K562 (cell line): ENCODE results near the gene TRUB2. TPM values are rescaled to one million over a fixed set of nuclear protein-coding genes. Genes with fewer than 3 reads are reported as not detected.

ENCODE experiments used
- CBX8 ChIP-seq: fragments of 200-600 bp; sonication (generic); IDR thresholded peaks from 2 replicates; pipeline ENCODE4 v1.6.1; 2012; ENCODE audit warnings: borderline replicate concordance, mixed run types, low read depth, mild to moderate bottlenecking, moderate library complexity, mixed read lengths, low read length, control low read depth, inconsistent platforms; ENCODE audit not compliant: poor library complexity, severe bottlenecking; ENCODE audit errors: extremely low read depth
- DMBX1 ChIP-seq: fragments of 250-450 bp; sonication (Bioruptor Pico); IDR thresholded peaks from 2 replicates; pipeline ENCODE4 v1.8.0; 2022; ENCODE audit warnings: inconsistent platforms, mild to moderate bottlenecking, moderate library complexity, borderline replicate concordance
- GABPB1 ChIP-seq: sonication (generic); formaldehyde crosslinking; IDR thresholded peaks from 2 replicates; pipeline ENCODE4 v1.8.0; 2022; ENCODE audit warnings: mild to moderate bottlenecking, missing genetic modification reagents
- GTF2A2 ChIP-seq: IDR thresholded peaks from 2 replicates; pipeline ENCODE4 v1.6.1; 2016; ENCODE audit warnings: mild to moderate bottlenecking, missing genetic modification characterization, missing compliant biosample characterization
- HDAC1 ChIP-seq, 2 experiments: fragments of 450-650 bp; IDR thresholded peaks; 2 replicates each; pipeline ENCODE4 v1.6.1; 2016 to 2017; ENCODE audit warnings: inconsistent platforms in 1 of 2, mild to moderate bottlenecking in 1 of 2, moderate library complexity in 1 of 2
- HIVEP1 ChIP-seq: fragments of 250-450 bp; sonication (Bioruptor Pico); IDR thresholded peaks from 2 replicates; pipeline ENCODE4 v1.4.0; 2020; ENCODE audit warnings: mild to moderate bottlenecking
- HMGXB4 ChIP-seq: sonication (generic); formaldehyde crosslinking; IDR thresholded peaks from 2 replicates; pipeline ENCODE4 v1.8.1; 2023; ENCODE audit warnings: mild to moderate bottlenecking, missing genetic modification reagents
- MAZ ChIP-seq, 2 experiments: fragments of 450-650 bp in 1 of 2; sonication (generic) in 1 of 2; formaldehyde crosslinking; IDR thresholded peaks in 1 of 2; conservative IDR thresholded peaks in 1 of 2; 2 replicates each; pipeline versions ENCODE4 v1.4.0 to v1.5.0; 2020; ENCODE audit warnings: mild to moderate bottlenecking in 1 of 2, missing genetic modification reagents in 1 of 2
- MTA3 ChIP-seq: fragments of 450-650 bp; formaldehyde crosslinking; IDR thresholded peaks from 2 replicates; pipeline ENCODE4 v1.6.1; 2017; ENCODE audit warnings: mild to moderate bottlenecking, borderline replicate concordance
- NBN ChIP-seq: fragments of 450-650 bp; IDR thresholded peaks from 2 replicates; pipeline ENCODE4 v1.6.1; 2016; ENCODE audit warnings: low read depth, mild to moderate bottlenecking
- PHB2 ChIP-seq: fragments of 450-650 bp; IDR thresholded peaks from 2 replicates; pipeline ENCODE4 v1.6.1; 2017; ENCODE audit warnings: low read depth
- POLR3A ChIP-seq: IDR thresholded peaks from 2 replicates; pipeline ENCODE4 v1.6.1; 2011; ENCODE audit warnings: borderline replicate concordance, mild to moderate bottlenecking, moderate library complexity; ENCODE audit not compliant: insufficient read length, insufficient read depth; ENCODE audit errors: extremely low read depth
- RBBP5 ChIP-seq: fragments of 200-600 bp; sonication (generic); IDR thresholded peaks from 2 replicates; pipeline ENCODE4 v1.6.1; 2012; ENCODE audit warnings: borderline replicate concordance, mild to moderate bottlenecking, low read length, control low read depth, inconsistent platforms; ENCODE audit not compliant: insufficient read depth, poor library complexity, severe bottlenecking
- RUNX1 ChIP-seq: sonication (generic); IDR thresholded peaks from 2 replicates; pipeline ENCODE4 v1.6.1; 2016; ENCODE audit warnings: antibody characterized with exemption, low read depth
- SMAD3 ChIP-seq: fragments of 450-650 bp; formaldehyde crosslinking; conservative IDR thresholded peaks from 2 replicates; pipeline ENCODE4 v1.4.0; 2020; ENCODE audit warnings: mild to moderate bottlenecking
- TARDBP ChIP-seq: fragments of 450-650 bp; IDR thresholded peaks from 2 replicates; pipeline ENCODE4 v1.6.1; 2016
- ZNF224 ChIP-seq: sonication (generic); formaldehyde crosslinking; IDR thresholded peaks from 2 replicates; pipeline ENCODE4 v1.8.0; 2022; ENCODE audit warnings: mild to moderate bottlenecking, missing genetic modification reagents
- ZNF253 ChIP-seq: fragments of 250-450 bp; sonication (Bioruptor Pico); conservative IDR thresholded peaks from 2 replicates; pipeline ENCODE4 v1.6.1; 2021; ENCODE audit warnings: mild to moderate bottlenecking
- polyA plus RNA-seq, 8 experiments: library from polyadenylated mRNA; depleted of rRNA in 4 of 8; stranded (reverse) in 5 of 8; unstranded in 3 of 8; fragments of >200 nt; fragmentation: Nextera tagmentation in 2 of 8; fragmentation: Illumina TruSeq in 1 of 8; extraction: Ambion mirVana in 2 of 8; extraction: Trizol in 1 of 8; gene quantifications; 2 replicates each; pipeline versions ENCODE4 v1.2.1 to v1.2.3, GENCODE V29; 2011 to 2014; ENCODE audit warnings: inconsistent platforms in 1 of 8, missing spikeins in 1 of 8
- total RNA-seq, 7 experiments: library from RNA; depleted of rRNA in 6 of 7; stranded (reverse); fragments of >200 nt in 6 of 7; fragmentation: Illumina TruSeq in 2 of 7; extraction: Trizol in 2 of 7; gene quantifications; 2 replicates each; pipeline versions ENCODE4 v1.2.1 to v1.2.3, GENCODE V29; 2011 to 2021; ENCODE audit warnings: low replicate concordance in 1 of 7
- TF ChIP-seq, protein P1 (sequence below): fragments of 450-650 bp; formaldehyde crosslinking; conservative IDR thresholded peaks from 2 replicates; pipeline ENCODE4 v1.4.0; 2022; ENCODE audit warnings: mild to moderate bottlenecking, missing genetic modification characterization
- TF ChIP-seq, protein P2 (sequence below): fragments of 450-650 bp; IDR thresholded peaks from 2 replicates; pipeline ENCODE4 v1.6.1; 2014; ENCODE audit warnings: low read depth, mild to moderate bottlenecking, moderate library complexity, borderline replicate concordance

Gene TRUB2
- total and polyA plus RNA-seq, 9 of the 15 experiments (the other 6 are each of a cell fraction or from before 2014, with no cell fraction given) = 9.3 to 110 (median 63.0) TPM

DNA sequence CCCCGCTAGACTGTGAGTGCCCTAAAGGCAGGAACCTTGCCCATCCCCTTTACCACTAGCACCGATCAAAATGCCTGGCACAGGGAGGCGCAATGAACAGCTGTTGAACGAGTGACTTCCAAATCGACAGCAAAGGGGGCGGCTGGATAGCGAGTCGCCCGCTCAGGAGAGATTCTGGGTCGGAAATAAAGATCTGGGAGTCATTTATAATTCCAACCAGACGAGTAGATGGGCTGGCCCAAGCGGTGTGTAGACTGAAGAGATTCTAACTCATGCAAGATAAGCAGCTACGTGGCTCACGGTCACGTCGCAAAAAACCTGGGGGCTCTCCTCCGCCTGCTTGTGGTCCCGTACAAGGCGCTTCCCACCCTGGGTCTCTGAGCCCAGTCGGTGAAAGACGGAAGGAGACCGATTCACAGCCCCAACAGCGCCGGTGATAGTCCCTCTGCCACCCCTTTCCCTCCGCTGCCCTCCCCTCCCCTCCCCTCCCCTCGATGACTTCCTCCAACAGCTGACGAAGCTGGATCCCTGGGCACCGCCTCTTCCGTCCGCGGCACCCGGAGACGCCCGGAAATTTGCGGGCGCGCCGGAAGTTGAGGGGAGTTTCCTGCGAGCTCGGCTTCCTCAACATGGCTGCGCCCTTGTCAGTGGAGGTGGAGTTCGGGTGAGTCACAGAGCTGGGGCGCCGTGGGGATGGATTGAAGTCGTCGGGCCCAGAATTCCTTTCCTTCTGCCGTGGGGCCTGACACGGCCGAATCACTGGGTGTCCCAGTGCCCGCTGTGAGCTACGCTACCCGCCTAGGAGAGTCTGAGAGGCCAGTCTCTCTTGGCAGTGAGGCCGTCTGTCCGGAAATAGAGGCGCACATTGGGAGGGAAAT, 48.7 kb upstream of the TRUB2 start, which contains the start of gene URM1 (continued):
- TF ChIP-seq, protein P1, sequence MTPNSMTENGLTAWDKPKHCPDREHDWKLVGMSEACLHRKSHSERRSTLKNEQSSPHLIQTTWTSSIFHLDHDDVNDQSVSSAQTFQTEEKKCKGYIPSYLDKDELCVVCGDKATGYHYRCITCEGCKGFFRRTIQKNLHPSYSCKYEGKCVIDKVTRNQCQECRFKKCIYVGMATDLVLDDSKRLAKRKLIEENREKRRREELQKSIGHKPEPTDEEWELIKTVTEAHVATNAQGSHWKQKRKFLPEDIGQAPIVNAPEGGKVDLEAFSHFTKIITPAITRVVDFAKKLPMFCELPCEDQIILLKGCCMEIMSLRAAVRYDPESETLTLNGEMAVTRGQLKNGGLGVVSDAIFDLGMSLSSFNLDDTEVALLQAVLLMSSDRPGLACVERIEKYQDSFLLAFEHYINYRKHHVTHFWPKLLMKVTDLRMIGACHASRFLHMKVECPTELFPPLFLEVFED (CRISPR knock-in tag) = no peak
- peak in 1 of 2 experiments; percentile 97; a peak in 2 of 4 replicates for TF ChIP-seq HDAC1 (IDR thresholded peaks at IDR 0.05)
- TF ChIP-seq NBN = 0 out of 2 replicates have a peak, but pooled peaks have one; percentile 28
- TF ChIP-seq GABPB1 (CRISPR knock-in tag) = peak; percentile 89
- TF ChIP-seq SMAD3 (CRISPR knock-in tag) = no peak
- TF ChIP-seq HMGXB4 (CRISPR knock-in tag) = no peak
- peak; percentile 59 to 72; a peak in 3 of 4 replicates for TF ChIP-seq MAZ (CRISPR knock-in tag; conservative IDR thresholded peaks at IDR 0.05 in 1 of 2, IDR thresholded peaks at IDR 0.05 in 1 of 2)
- TF ChIP-seq POLR3A = no peak
- TF ChIP-seq, protein P2, sequence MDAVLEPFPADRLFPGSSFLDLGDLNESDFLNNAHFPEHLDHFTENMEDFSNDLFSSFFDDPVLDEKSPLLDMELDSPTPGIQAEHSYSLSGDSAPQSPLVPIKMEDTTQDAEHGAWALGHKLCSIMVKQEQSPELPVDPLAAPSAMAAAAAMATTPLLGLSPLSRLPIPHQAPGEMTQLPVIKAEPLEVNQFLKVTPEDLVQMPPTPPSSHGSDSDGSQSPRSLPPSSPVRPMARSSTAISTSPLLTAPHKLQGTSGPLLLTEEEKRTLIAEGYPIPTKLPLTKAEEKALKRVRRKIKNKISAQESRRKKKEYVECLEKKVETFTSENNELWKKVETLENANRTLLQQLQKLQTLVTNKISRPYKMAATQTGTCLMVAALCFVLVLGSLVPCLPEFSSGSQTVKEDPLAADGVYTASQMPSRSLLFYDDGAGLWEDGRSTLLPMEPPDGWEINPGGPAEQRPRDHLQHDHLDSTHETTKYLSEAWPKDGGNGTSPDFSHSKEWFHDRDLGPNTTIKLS = peak; percentile 44; the same call in 1 of the 2 replicates
- no peak for TF ChIP-seq TARDBP
- no peak for TF ChIP-seq ZNF253
- TF ChIP-seq RUNX1 = no peak; the same call in 1 of the 2 replicates
- no peak for TF ChIP-seq PHB2
- no peak for TF ChIP-seq HIVEP1 (CRISPR knock-in tag)
- no peak for TF ChIP-seq DMBX1
- peak; percentile 19; the same call in 1 of the 2 replicates for TF ChIP-seq ZNF224
- TF ChIP-seq GTF2A2 = no peak
- TF ChIP-seq CBX8 = no peak
- peak; percentile 73 for TF ChIP-seq RBBP5
- 0 out of 2 replicates have a peak, but pooled peaks have one; percentile 29 for TF ChIP-seq MTA3
